Osteoblast (primary cell): ENCODE measurements around the gene CHKB. TPM values are rescaled to one million over a fixed set of nuclear protein-coding genes. Genes with fewer than 3 reads are reported as not detected.
A peak's percentile ranks its signal among the peaks of the same experiment; 100 is the strongest.

Experiments used
- DNase-seq: peaks from one replicate; pipeline ENCODE4 v3.0.0; 2011; ENCODE audit warnings: low spot score, mixed read lengths; ENCODE audit not compliant: insufficient read length; ENCODE audit errors: missing footprints
- H2AFZ ChIP-seq: 2 replicates; pipeline ENCODE4 v1.6.0; 2011; ENCODE audit warnings: mild to moderate bottlenecking, low read length
- H3K27ac ChIP-seq: 2 replicates; pipeline ENCODE4 v1.5.1; 2011; ENCODE audit warnings: mild to moderate bottlenecking, low read depth, low read length, moderate library complexity
- H3K27me3 ChIP-seq: 2 replicates; pipeline ENCODE4 v1.6.0; 2012; ENCODE audit warnings: mild to moderate bottlenecking, control low read depth, inconsistent platforms, low read length, moderate library complexity; ENCODE audit not compliant: insufficient read depth
- H3K36me3 ChIP-seq: 2 replicates; pipeline ENCODE4 v1.5.1; 2011; ENCODE audit warnings: mild to moderate bottlenecking, low read length, control low read depth, moderate library complexity; ENCODE audit not compliant: insufficient read depth
- H3K4me1 ChIP-seq: 2 replicates; pipeline ENCODE4 v1.5.1; 2011; ENCODE audit warnings: mild to moderate bottlenecking, low read length, control low read depth, moderate library complexity; ENCODE audit not compliant: insufficient read depth
- H3K4me2 ChIP-seq: 2 replicates; pipeline ENCODE4 v1.6.0; 2011; ENCODE audit warnings: mild to moderate bottlenecking, low read length; ENCODE audit not compliant: insufficient read depth
- H3K4me3 ChIP-seq: fragments of 200-600 bp; sonication (generic); 3 replicates; pipeline ENCODE4 v1.5.1; 2012; ENCODE audit warnings: mild to moderate bottlenecking, low read length, inconsistent platforms; ENCODE audit not compliant: insufficient read depth
- H3K79me2 ChIP-seq: 2 replicates; pipeline ENCODE4 v1.6.0; 2012; ENCODE audit warnings: mild to moderate bottlenecking, low read length, control low read depth, inconsistent platforms; ENCODE audit not compliant: insufficient read depth
- H3K9me3 ChIP-seq: 2 replicates; pipeline ENCODE4 v1.5.1; 2011; ENCODE audit warnings: low read depth, low read length, control low read depth
- H4K20me1 ChIP-seq: 2 replicates; pipeline ENCODE4 v1.6.0; 2012; ENCODE audit warnings: mild to moderate bottlenecking, low read length, control low read depth; ENCODE audit not compliant: insufficient read depth
- CTCF ChIP-seq: IDR thresholded peaks from 2 replicates; pipeline ENCODE4 v1.5.1; 2011; ENCODE audit warnings: mild to moderate bottlenecking, low read depth, low read length, moderate library complexity; ENCODE audit errors: extremely low read depth
- total RNA-seq: library from RNA; depleted of rRNA; stranded (reverse); fragments of >200 nt; gene quantifications from 2 replicates; pipeline ENCODE4 v1.2.3, GENCODE V29; 2012

The CHKB gene
- total RNA-seq, 1 donor = 28.6 TPM

DNA sequence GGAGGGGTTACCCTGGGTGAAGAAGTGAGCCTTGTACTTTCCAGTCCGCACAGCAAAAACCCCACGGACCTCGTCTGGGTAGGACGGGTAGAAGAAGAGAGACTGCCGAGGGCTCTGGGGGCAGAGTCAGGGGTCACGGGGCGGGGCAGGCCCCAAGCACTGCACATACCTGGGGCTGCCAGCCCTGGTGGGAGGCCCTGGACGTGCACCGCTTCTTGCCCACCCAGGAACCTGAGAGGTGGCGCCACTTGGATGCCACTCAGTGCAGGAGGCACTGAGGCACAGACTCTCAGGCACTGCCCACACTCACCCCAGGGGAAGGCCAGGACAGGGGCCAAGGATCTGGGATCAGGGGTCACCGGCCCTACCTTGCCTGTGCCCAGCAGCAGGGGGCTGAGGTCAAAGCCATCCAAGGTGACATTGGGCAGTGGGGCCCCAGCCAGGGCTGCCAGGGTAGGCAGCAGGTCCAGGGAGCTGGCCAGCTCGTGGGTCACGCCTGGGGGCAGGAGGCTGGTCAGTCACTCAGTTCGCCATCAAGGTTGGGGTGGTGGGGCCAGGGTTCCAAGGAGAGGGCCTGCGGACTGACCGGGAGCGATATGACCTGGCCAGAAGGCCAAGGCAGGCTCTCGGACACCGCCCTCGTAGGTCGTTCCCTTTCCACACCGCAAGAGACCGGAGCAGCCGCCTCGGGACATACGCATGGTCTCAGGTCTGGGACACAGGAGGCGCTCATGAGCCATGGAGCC lies 43.1 kb upstream of the CHKB start:
- Histone ChIP-seq H3K9me3 (no peaks in the 10 kb centered on the region), H2AFZ (no peak overlapping the region)

DNA sequence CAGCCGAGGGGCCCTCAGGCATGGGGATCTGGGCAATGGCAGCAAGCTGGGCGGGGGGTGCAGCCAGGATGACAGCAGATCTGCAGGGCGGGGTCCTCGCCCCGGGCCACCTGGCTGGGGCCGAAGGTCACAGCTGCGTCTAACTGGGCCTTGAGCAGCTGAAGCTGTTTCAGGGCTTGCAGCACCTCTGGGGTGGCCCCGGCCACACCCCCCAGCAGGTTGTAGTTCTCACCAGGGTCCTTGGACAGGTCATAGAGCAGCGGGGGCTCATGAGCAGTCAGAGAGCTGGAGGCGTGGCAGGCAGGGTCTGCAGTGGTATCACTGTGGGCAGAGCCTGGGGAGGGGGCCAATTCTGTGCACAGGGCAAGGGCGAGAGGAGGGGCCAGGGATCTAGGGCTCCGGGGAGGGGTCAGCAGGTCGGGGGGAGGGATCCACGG lies 42.5 kb upstream of the CHKB start:
- TF ChIP-seq CTCF = no peak
- Histone ChIP-seq H3K36me3 (no peaks in the 10 kb centered on the region), H3K9me3 (no peaks in the 10 kb centered on the region), H3K4me2 (no peak overlapping the region), H3K4me1 (peaks cover 24% of the 10 kb centered on the region), H3K79me2 (peaks cover 5% of the 10 kb centered on the region), H3K27ac (no peak overlapping the region), H3K27me3 (peaks cover 12% of the 10 kb centered on the region), H2AFZ (no peak overlapping the region), H3K4me3 (no peak overlapping the region), H4K20me1 (peaks cover 3% of the 10 kb centered on the region)
- DNase-seq = peak; percentile 43

More for the DNA sequence above, 43.1 kb upstream of the CHKB start:
- Histone ChIP-seq H3K4me2 (no peak overlapping the region), H3K79me2 (peaks cover 5% of the 10 kb centered on the region), H3K27me3 (peaks cover 12% of the 10 kb centered on the region), H3K27ac (no peak overlapping the region), H3K4me1 (peaks cover 20% of the 10 kb centered on the region), H3K36me3 (no peaks in the 10 kb centered on the region), H4K20me1 (peaks cover 3% of the 10 kb centered on the region), H3K4me3 (no peak overlapping the region)
- peak; percentile 49 for DNase-seq
- no peak for TF ChIP-seq CTCF

GRCh38 chr22:50624347-50625130 lies 41.9 kb upstream of the CHKB start:
- peaks cover 5% of the 10 kb centered on the region for H3K79me2 ChIP-seq
- no peak overlapping the region for H2AFZ ChIP-seq
- no peak for TF ChIP-seq CTCF
- no peaks in the 10 kb centered on the region for H3K36me3 ChIP-seq
- H3K4me3 ChIP-seq = no peak overlapping the region
- no peak overlapping the region for H3K4me2 ChIP-seq
- peaks cover 3% of the 10 kb centered on the region for H4K20me1 ChIP-seq
- H3K27ac ChIP-seq = no peak overlapping the region
- DNase-seq = no peak
- no peaks in the 10 kb centered on the region for H3K9me3 ChIP-seq
- peaks cover 17% of the 10 kb centered on the region for H3K27me3 ChIP-seq
- H3K4me1 ChIP-seq = peaks cover 24% of the 10 kb centered on the region
